Prostate gland (tissue), 2 donors: ENCODE measurements around the gene RNF40.
"Not testable (repeated sequence)": the region's sequence is repeated elsewhere in the genome, so short reads cannot be mapped to it uniquely, and the experiment has no call there.

Experiments used
- CTCF ChIP-seq, 4 experiments: fragments of 200-600 bp in 2 of 4; fragments of 450-650 bp in 2 of 4; sonication (generic) in 2 of 4; IDR thresholded peaks; 1 replicate in 3 of 4; 2 replicates in 1 of 4; pipeline ENCODE4 v1.5.1; 2016 to 2019; ENCODE audit warnings: antibody characterized with exemption in 4 of 4, mild to moderate bottlenecking in 2 of 4, moderate library complexity in 2 of 4
- POLR2AphosphoS5 ChIP-seq: sonication (generic); formaldehyde crosslinking; IDR thresholded peaks from one replicate; pipeline ENCODE4 v1.6.1; 2017; ENCODE audit warnings: antibody characterized with exemption

GRCh38 chr16:30809675-30810074 lies 47.6 kb downstream of the RNF40 start:
- TF ChIP-seq CTCF (IDR thresholded peaks at IDR 0.05); POLR2AphosphoS5: not testable (repeated sequence)
